ENCODE data around the gene TMBIM4.
"Not testable (repeated sequence)": the region's sequence is repeated elsewhere in the genome, so short reads cannot be mapped to it uniquely, and the experiment has no call there.

TMBIM4 gene, protein sequence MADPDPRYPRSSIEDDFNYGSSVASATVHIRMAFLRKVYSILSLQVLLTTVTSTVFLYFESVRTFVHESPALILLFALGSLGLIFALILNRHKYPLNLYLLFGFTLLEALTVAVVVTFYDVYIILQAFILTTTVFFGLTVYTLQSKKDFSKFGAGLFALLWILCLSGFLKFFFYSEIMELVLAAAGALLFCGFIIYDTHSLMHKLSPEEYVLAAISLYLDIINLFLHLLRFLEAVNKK

DNA sequence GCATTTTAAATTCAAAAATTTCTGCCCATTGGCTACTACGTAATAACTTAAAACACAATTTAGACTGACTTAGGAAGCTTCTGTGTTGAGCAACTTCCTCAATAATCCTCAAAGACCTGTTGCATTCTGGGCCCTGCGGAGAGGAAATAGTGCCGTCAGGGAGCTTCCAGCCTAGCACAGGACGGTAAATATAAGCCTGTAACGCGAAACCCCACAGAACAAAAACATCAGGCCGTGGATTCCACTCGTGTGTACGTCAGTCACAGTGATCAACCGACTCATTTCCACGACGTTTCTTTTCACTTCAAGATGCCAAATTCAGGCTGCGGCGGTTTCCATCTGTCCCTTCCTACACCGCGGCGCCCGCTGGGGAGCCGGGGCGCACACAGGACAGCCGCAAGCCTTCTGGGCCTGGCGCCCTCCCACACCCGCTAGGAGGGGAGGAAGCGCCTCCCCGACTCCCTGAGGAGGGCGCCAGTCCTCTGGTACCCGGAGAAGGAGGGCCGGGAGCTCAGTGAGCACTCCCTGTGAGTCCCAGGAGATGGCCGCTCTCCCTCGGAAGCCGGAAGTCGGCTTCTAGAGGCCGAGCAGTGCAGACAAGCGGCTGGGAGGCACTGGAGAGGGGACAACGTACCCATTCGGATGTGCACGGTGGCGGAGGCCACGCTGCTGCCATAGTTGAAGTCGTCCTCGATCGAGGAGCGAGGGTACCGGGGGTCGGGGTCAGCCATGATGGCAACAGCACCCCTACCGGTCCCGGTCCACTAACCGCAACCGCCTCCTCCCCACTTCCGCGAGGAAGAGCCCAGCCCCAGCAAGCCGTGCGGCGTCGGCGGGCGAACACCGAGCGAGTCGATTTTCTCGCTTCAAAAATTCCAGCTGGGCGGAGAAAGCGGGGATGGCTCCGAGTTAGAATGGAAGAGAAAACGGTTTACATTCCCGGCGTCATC lies at the start of gene TMBIM4:
TMBIM4 (minus strand) TSS at position 776 of the 950 bp plus-strand sequence; CDS start at position 731, 45 bp downstream.
- FAIRE-seq (no peak), DNase-seq (ENCODE audit: low spot score) (peak; percentile 94)

DNA sequence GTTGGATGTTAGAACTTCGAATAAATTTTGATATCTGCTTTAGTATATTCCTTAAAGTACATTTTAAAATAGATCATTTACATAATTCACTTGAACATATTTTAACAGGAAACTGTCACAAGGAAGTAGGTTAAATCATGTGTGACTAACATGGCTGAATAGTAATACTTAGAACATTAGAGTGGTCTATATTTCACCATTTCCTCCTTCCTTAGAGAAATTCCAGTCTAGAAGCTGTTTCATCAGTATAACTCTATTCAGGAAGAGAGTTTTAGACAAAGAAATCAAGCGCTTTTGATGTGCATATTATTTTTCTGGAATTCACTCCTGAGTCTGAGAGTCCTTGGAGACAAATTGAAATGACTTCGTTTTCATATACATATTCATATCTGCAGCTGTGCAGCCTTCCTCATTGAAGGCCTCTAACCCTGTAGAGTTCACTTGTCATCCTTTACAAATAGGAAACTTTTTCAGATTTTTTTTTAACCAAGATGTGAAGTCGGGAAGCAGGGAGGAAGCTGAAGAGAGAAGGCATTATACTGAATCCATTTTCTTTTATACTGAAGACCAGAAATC lies 47.6 kb upstream of the TMBIM4 start:
- no peak for DNase-seq (ENCODE audit: low spot score)
- FAIRE-seq, result no peak

DNA sequence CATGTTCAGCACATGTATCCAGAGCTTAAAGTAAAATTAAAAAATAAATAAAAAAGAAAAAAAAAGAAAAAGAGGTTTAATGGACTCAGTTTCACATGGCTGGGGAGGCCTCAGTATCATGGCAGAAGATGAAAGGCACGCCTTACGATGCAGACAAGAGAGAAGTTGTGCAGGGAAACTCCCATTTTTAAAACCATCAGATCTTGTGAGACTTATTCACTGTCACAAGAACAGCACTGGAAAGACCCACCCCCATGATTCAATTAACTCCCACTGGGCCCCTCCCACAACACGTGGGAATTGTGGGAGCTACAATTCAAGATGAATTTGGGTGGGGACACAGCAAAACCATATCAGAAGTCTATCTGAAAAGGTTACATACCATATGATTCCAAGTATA lies 43.2 kb upstream of the TMBIM4 start:
- FAIRE-seq; DNase-seq (ENCODE audit: low spot score): not testable (repeated sequence)

DNA sequence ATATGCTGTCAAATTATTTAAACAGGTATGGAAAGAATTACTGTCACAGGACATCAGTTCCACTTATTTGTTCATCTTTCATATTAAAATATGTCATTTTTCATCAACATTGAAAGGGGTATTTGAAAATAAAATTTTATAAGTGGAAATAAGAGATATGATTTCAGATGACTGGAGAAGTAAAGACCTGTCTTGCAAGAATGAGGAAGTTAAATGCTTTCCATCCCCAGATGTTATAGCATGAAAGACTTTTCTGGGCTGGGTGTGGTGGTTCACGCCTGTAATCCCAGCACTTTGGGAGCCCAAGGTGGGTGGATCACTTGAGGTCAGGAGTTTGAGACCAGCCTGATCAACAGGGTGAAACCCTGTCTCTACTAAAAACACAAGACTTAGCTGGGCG lies 41.8 kb upstream of the TMBIM4 start:
- not testable (repeated sequence) for DNase-seq (ENCODE audit: low spot score); FAIRE-seq

DNA sequence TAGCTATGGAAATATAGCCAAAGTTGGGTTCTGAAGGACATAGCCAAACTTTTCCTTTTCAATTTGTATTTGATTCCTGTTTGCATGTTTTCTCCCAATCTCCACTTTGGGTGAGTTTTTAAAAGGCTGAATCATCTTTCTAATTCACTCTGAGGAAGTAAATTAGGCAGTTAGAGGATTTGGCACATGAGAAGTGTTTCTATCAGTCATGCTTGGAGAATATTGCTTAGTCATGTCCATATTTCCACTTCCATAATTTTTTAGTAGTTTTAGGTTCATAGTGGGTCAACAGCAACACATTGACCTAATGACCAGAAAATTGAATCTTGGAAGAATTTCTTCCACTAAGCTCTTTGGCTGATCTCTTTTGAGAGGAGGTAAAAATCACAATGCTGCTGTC lies 41.0 kb upstream of the TMBIM4 start:
- DNase-seq (ENCODE audit: low spot score) (no peak), FAIRE-seq (no peak)

DNA sequence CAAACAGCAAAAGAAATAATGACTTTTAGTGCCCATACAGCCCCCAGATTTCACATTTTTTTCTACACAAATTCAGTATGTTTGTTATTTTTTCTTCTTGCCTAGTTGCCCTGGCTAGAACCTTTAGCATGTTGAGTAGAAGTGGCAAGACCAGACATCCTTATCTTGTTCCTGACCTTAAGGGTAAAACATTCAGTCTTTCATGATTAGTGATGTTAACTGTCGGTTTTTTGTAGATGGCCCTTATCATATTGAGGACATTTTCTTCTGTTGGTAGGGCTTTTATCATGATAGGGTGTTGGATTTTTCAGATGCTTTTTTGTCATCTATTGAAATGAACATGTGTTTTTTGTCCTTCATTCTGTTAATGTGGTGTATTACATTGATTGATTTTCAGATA lies 36.3 kb upstream of the TMBIM4 start:
- FAIRE-seq, result no peak
- no peak for DNase-seq (ENCODE audit: low spot score)

DNA sequence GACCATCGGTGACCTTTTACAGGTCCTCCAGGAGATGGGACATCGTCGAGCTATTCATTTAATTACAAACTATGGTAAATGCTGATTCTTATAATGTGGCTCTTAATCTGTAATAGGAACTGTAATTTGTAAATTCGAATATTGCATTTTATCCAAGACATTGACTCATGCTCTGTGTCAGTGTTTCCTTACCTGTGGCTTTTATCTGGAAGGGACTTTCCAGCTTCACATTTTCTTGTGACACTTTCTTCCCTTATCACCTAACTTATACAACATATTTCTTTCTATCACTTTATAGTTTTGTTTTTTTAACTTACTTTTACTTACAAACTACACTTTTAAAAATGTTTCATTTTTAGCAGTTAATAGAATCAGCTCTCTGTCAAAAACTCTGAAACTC lies 34.0 kb upstream of the TMBIM4 start:
- DNase-seq (ENCODE audit: low spot score), result no peak
- FAIRE-seq, result no peak

DNA sequence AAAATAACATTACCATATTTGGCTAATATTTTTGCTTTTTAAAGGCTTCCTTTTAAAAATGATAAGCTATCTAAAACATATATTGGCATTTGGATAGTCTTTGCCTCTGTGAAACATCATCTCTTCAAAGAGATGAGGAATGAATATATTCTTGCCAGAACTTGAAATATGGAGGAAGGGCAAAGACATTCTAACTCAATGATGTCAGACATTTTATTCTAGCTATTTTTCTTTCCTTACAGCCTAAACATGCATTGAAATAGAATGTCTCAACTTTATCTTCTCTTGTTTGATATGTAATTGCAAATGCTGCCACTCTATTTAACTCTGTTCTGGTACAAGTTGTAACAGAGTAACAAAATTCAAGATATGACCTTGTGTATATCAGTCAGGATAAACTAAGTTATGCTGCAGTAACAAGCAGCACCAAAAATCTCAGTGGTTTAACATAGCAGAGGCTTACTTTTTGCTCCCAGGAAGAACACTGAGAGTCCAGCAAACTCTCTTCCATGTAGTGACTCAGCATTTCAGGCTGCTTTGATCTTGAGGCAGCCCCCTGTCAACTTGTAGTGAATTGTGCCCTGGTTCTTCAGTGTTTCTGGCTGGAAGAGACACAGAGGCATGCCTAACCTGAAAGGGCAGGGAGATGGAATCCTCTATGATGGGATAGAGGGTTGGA lies 30.2 kb upstream of the TMBIM4 start:
- no peak for FAIRE-seq
- no peak for DNase-seq (ENCODE audit: low spot score)

DNA sequence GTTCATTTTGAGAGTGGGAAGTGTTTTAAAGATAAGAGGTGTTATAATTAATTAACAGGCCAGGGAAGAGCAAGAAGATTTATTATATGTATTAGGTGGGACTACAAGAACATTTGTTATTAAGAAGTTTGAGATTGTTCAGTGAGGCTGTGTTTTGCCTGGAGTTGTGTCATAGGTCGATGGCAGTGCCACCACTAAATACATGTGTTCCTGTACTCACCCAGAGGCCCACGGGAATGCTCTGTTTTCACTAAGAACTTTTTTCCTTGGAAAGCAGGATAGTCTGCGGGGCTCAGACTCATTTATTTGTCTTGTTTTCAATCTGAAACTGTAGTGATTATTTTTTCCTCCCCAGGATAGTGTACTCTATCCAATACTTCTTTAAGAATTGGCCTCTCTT lies 29.3 kb upstream of the TMBIM4 start:
- FAIRE-seq, result no peak

DNA sequence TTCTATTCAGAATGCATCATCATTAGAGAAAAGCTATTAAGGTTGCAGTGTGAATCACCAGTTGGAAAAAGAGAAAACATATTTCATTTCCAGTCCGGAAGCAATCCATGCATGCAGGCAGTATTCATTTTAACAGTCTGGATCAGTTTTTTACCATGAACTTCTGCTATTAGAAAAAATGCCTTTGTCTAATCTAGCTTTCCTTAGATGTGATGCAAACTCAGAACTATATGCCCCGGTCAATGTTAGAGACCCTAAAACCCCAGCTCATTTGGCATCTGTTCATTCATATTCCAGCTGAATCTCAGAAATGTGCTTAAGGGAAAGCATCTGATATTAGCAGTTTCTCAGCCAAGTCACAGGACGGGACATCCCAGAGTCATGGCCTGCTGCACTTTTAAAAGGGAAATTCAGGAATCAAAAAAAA lies 27.7 kb upstream of the TMBIM4 start:
- no peak for DNase-seq (ENCODE audit: low spot score)
- FAIRE-seq, result no peak

More for the DNA sequence above, 29.3 kb upstream of the TMBIM4 start:
- DNase-seq (ENCODE audit: low spot score), result no peak

DNA sequence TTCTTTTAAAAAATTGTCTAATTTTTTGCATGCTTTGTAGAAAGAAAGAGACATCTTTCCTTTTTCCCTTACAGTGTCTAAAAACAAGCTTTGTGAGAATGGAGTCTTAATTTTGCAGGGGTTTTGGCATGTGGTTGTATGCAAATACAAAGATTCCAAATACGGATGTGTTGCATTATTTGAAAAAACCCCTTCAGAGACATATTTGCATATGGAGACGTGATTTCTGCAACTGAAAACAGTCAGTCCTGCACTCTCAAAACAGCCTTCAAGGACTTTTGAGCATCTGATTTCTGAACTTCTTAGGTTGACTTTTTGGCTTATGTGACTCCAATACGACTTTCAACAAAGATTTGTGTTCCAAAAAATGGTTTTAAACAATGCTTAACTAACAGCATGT lies 27.0 kb upstream of the TMBIM4 start:
- no peak for FAIRE-seq

DNA sequence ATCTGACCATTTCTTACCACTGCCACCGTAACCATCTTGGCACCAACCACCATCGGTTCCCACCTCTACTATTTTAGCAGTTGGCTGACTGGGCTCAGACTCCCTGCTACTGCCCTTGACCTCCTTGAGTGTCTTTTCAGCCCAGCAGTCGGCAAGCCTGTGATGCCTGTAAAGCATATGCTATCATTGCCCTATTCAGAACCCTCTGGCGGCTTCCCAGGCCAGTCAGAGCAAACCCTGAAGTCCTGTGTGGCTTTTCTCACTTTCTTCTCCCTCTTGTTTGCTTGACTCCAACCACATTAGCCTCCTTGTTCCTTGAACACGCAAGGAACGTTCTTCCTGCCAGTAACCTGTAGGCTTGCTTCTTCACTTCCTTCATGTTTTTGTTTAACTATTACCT lies 25.4 kb upstream of the TMBIM4 start:
- DNase-seq (ENCODE audit: low spot score) (no peak), FAIRE-seq (no peak)

More for the DNA sequence above, 27.0 kb upstream of the TMBIM4 start:
- no peak for DNase-seq (ENCODE audit: low spot score)

DNA sequence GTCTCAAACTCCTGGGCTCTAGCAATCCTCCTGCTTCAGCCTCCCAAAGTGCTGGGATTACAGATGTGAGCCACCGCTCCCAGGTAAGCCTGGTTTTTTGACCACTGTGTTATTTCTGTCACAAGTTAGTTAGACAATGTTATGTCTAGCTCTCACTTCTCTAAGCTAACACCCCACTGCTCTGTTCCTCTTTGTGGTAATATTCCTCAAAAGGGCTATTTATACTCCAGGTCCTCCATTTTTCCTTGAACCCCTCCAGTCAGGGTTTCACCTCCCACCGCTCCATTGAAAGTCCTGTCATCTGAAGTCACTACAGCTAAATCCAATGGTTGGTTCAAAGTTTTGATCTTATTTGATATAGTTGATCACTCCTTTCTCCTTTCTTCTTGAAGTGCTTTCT lies 24.3 kb upstream of the TMBIM4 start:
- FAIRE-seq (no peak), DNase-seq (ENCODE audit: low spot score) (no peak)

DNA sequence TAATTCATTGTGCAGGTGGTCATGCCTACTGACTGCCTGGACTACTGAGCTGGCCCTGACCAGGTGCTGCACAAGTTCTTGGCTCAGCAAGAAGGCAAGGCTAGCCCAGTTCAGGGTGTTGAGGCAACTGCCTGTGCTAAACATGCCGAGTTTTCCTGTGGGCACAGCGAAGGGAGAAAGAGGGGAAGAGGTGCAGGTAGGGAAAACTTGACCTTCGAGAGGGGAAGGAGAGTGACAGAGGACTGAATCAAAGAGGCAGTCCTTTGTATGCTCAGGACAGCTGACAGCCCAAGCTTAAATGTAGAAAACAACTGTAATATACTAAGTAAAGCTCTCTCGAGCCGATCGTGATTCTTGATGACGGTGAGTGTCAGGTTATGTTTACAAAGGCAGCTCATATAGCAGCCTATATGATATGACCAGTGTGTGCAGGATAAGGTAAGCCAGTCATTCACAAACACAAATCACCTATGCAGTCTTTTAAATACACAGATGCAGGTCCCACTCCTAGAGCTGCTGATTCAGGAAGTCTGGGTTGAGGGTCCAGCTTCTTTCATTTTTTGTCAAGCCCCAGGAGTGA lies 21.8 kb upstream of the TMBIM4 start:
- no peak for FAIRE-seq
- DNase-seq (ENCODE audit: low spot score), result no peak

DNA sequence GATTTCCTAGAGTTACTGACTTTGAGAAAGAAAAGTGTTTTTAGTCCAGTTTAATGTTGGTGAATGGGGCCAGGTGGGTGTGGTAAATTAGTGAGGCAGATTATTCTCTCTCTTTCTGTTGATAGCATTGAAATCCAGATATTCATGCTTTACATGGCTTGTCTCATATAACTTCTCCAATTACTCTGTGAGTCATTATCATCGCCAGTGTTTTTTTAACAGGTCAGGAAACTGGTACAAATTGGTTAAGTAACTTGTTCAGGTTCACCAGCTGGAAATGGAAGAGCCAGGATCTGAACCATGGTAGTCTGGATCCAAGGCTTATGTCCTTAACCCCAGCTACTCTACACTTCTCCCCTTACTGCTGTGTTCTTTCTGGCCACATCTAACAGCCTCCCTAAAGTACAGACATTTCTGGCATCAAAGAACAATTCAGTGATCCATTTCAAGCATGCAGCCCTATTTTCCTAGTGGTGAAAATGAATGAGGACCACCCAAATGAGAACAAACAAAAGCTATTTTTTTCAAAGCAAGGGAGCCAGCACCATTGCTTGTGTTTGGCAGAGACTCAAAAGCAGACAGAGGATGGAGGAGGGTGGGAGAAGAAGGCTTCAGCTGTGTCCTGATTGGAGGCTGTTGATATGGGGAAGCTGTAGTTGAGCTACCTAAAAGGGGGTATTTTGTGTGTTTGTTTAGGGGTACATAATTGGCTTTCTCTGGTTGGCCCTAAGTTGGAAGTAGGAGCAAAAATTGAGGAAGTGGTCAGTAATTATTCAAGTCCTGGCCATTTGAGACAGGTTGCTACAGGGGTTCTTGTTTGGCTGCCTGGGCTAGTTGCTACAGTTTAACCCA lies 20.9 kb upstream of the TMBIM4 start:
- DNase-seq (ENCODE audit: low spot score) (no peak), FAIRE-seq (no peak)

DNA sequence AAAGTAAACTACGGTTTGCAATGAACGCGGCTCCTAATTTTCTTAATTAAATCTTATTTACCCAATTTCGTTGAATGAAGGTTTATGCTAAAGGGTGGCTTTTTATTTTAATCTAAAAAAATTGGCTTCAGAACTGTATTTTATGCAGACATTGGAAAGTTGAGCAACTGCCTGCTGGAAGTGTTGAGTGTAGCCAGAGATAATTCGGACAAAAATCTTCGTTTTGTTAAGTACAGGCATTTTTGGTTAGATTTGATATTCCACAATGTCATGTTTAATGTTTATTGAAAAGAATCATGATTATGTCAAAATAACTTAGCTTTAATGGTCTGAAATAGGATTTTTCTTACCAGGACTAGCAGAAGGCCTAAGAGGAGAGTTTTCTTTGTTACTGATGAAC lies 20.1 kb upstream of the TMBIM4 start:
- DNase-seq (ENCODE audit: low spot score), result no peak
- no peak for FAIRE-seq

DNA sequence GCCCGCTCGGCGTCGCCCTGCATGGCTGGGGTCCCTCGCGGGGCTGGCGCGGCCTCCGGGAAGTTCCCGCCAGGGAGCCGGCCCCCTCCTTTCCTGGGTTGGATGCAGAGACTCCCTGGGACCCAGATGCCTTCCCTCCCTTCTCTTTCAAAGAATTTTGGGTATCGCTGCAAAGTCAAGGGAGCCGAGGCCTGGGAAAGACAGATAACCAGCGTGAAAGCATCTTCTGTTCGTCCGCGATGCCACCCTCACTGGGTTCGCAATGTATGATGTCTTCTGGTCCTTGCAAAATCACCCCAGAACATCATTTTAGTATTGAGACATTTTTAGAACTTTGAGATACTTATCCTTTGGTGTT lies 19.7 kb upstream of the TMBIM4 start:
- DNase-seq (ENCODE audit: low spot score) (no peak), FAIRE-seq (no peak)

DNA sequence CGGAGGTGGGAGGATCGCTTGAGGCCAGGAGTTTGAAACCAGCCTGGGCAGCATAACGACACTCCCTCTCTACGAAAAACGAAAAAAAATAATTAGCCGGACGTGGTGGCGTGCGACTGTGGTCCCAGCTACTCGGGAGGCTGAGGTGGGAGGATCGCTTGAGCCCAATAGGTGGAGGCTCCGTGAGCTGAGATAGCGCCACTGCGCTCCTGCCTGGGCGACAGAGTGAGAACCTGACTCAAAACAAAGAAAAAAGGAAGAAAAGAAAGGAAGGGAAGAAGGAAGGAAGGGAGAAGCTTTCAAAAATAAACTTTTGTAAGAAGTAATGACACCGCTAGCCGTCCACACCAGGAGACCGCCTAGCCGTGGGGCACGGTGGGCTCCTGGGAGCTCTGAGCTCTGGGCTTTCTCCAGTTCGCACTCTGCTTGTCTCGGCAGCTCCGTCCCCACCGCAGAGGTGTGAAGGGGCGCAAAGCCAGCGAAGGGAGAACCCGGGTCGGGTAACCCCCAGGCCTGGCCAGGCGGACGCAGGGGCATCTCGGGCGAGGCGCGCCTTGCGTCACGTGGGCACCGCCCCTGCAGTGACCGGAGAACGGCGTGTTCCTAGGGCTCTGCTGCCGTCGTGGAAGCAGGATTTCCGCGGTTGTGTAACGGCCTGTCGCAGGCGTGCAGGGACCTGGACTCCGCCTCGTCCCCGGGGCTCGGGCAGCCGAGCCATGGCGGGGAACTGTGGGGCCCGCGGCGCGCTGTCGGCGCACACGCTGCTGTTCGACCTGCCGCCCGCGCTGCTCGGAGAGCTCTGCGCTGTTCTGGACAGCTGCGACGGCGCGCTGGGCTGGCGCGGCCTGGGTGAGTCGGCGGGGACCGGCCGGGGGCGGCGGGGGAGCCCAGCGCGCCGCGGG lies 19.0 kb upstream of the TMBIM4 start, which contains the start of gene IRAK3:
IRAK3 (plus strand) TSS at position 631 of the 902 bp plus-strand sequence; CDS start at position 717, 86 bp downstream.
- DNase-seq (ENCODE audit: low spot score), result no peak
- no peak for FAIRE-seq

DNA sequence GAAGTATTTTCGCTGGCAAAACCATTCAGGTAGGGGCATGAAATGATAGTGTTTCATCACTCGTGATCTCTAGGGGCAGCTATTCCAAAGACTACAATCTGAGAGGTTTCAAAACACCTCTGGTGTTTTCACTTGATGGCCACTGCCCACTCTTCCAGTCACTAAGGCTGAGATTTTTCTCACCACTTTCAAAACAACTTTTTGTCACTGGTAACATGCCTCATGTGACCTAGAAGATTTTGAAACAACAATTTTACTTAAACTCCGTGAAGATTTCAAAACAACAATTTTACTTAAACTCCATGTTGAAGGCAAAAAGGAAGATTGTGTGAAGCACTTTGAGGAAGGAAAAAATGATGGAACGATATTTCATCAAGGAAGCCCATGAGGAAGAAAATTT lies 18.0 kb upstream of the TMBIM4 start:
- no peak for FAIRE-seq
- DNase-seq (ENCODE audit: low spot score), result no peak

Data from urothelium cell line (cell line).